ENCODE measurements around the gene RAD51B.

RAD51B gene

DNA sequence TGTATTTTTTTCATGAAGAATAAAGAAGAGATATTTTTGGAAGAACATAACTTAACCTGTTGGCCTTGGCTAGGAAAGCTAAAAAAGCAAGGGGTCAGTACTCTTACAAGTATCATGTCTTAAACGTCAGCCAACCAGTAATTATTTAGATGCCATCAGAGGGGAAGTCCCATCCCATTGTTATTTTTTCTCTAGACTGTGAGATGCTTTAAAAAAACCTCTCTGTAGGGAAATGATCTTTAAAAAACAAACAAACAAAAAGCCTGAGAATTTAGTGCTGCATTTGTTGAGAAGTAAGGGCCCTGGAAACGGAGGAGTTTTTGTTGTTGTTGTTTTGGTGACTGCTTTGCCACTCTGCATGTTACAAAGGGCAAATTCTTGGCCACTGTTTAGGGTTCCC lies 499.2 kb downstream of the RAD51B start:
- Histone ChIP-seq H3K9me3 (peaks cover 5% of the 10 kb centered on the region), H3K4me2 (no peak overlapping the region), H4K20me1 (no peaks in the 10 kb centered on the region), H3K4me3 (no peak overlapping the region), H3K27ac (no peak overlapping the region), H3K27me3 (no peaks in the 10 kb centered on the region), H3K9ac (no peak overlapping the region), H3K4me1 (peaks cover 6% of the 10 kb centered on the region; the same call in 1 of the 2 replicates), H3K36me3 (no peaks in the 10 kb centered on the region)
- no peak for TF ChIP-seq Cebpa-rat (IDR thresholded peaks at IDR 0.05)

- no peak for TF ChIP-seq Cebpa-rat (IDR thresholded peaks at IDR 0.05)
- Histone ChIP-seq H3K36me3 (no peaks in the 10 kb centered on the region), H3K4me2 (no peak overlapping the region), H3K27ac (no peak overlapping the region), H3K4me1 (peaks cover 6% of the 10 kb centered on the region; the same call in 1 of the 2 replicates), H3K9ac (no peak overlapping the region), H3K4me3 (no peak overlapping the region), H4K20me1 (no peaks in the 10 kb centered on the region), H3K9me3 (peaks cover 5% of the 10 kb centered on the region; the same call in 1 of the 2 replicates), H3K27me3 (no peaks in the 10 kb centered on the region)
Measured at GRCh38 chr14:68320495-68320894, 500.9 kb downstream of the RAD51B start.

DNA sequence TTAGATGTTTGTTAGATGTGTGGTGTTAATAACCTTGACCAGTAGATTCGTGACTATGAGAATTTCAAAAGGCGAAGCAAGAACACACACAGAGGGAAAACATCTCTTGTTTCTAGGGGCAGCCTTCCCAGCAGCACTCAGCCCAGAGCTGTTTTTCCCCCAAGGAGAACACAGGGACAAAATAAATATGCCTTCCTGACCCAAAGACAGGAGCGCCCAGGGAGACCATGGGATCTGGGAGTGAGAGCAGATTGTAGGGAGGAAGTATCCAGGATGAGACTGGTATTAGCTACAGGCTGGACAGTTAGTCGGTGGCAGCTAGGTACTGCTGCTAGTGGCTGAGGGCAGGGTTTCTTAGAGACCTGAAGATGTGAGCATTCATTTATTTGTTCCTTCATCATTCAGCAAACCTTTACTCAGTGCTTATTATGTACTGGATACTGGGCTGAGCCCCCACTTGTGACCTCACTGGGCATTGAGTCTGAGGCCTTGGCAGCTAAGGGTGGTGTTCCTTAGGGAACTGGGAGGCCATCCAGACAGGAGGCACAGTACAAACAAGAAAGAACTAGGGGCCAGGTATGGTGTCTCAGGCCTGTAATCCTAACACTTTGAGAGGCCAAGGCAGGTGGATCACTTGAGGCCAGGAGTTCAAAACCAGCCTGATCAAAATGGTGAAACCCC lies 503.5 kb downstream of the RAD51B start:
- H3K4me1 ChIP-seq = peaks cover 16% of the 10 kb centered on the region; the same call in 1 of the 2 replicates
- no peaks in the 10 kb centered on the region for H3K9me3 ChIP-seq
- no peak overlapping the region for H3K4me3 ChIP-seq
- no peak overlapping the region for H3K9ac ChIP-seq
- no peaks in the 10 kb centered on the region for H4K20me1 ChIP-seq
- no peaks in the 10 kb centered on the region for H3K36me3 ChIP-seq
- no peaks in the 10 kb centered on the region for H3K27me3 ChIP-seq
- TF ChIP-seq Cebpa-rat (IDR thresholded peaks at IDR 0.05) = no peak
- no peak overlapping the region for H3K27ac ChIP-seq
- no peak overlapping the region for H3K4me2 ChIP-seq

DNA sequence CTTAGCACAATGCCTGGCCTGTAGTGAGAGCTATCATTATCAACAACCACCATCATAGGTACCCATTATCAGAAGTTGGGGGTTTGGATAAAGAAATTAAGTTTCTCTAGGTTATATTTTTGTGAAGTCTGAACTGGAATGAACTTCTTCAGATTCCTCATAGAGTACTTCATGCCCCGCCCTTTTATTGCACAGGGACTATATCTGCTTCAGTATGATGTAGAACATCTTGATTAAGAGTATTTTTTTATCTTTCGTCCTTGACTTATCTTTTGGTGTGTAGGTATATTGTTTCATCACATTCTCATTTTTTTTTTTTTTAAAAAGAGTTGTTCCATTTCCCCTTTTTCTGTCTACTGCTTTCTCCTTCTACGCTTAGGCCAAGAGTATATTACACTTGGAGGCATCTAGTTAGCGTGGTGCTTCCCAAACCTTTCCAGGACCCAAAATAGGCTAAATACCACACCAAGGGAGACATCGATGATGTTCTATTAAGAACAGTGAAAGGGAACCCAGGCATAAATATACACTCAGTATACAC lies 505.8 kb downstream of the RAD51B start:
- Histone ChIP-seq H3K36me3 (0 out of 2 replicates have a peak, but pooled peaks cover 5% of the 10 kb centered on the region), H3K27me3 (no peaks in the 10 kb centered on the region), H4K20me1 (no peaks in the 10 kb centered on the region), H3K27ac (no peak overlapping the region), H3K4me2 (no peak overlapping the region), H3K9ac (no peak overlapping the region), H3K4me1 (peaks cover 22% of the 10 kb centered on the region; the same call in 1 of the 2 replicates), H3K4me3 (no peak overlapping the region), H3K9me3 (no peaks in the 10 kb centered on the region)
- TF ChIP-seq Cebpa-rat (IDR thresholded peaks at IDR 0.05) = no peak

DNA sequence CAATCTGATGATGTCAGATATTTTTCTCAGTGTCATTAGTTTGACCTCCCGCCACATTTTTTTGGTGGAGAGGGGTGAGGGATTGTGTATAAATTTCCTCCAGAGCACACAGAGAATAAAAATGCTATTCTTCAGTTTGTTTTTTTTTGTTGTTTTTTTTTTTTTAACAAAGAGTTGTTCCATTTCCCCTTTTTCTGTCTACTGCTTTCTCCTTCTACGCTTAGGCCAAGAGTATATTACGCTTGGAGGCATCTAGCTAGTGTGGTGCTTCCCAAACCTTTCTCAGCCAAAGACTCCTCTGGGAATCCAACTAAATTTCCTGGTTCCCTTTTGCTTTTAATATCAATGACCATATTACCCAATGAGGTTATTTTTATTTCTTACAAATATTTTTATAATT lies 507.7 kb downstream of the RAD51B start:
- no peaks in the 10 kb centered on the region for H3K27me3 ChIP-seq
- no peaks in the 10 kb centered on the region for H4K20me1 ChIP-seq
- H3K4me3 ChIP-seq = no peak overlapping the region
- peaks cover 20% of the 10 kb centered on the region; the same call in 1 of the 2 replicates for H3K4me1 ChIP-seq
- H3K9me3 ChIP-seq = no peaks in the 10 kb centered on the region
- peak overlapping the region; percentile 13; the same call in 1 of the 2 replicates for H3K4me2 ChIP-seq
- TF ChIP-seq Cebpa-rat (IDR thresholded peaks at IDR 0.05) = no peak
- H3K27ac ChIP-seq = no peak overlapping the region
- H3K9ac ChIP-seq = no peak overlapping the region
- H3K36me3 ChIP-seq = 0 out of 2 replicates have a peak, but pooled peaks cover 5% of the 10 kb centered on the region

DNA sequence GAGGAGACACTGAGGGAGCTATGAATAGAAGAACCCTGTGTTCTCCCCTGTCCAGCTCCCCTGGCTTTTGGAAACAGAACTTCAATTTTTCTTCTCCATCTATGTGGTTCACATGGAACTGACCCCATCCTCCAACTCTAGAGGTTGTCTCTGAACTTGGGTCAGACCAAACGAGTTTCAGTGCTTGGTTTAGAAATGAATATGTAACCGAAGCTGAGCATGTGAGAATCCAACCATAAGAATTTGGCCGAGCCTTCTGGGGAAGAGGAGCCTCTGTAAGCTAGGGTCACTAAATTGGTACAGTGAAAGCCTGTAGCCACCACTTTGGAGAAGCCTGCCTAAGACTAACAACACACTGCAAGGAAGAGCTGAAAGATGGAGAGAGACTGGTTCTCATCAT lies 508.9 kb downstream of the RAD51B start:
- no peak overlapping the region for H3K4me2 ChIP-seq
- no peak overlapping the region for H3K4me3 ChIP-seq
- 0 out of 2 replicates have a peak, but pooled peaks cover 5% of the 10 kb centered on the region for H3K36me3 ChIP-seq
- H3K9me3 ChIP-seq = no peaks in the 10 kb centered on the region
- TF ChIP-seq Cebpa-rat (IDR thresholded peaks at IDR 0.05) = no peak
- H3K9ac ChIP-seq = no peak overlapping the region
- H3K27ac ChIP-seq = no peak overlapping the region
- H3K27me3 ChIP-seq = no peaks in the 10 kb centered on the region
- H3K4me1 ChIP-seq = peaks cover 32% of the 10 kb centered on the region; the same call in 1 of the 2 replicates
- H4K20me1 ChIP-seq = no peaks in the 10 kb centered on the region

DNA sequence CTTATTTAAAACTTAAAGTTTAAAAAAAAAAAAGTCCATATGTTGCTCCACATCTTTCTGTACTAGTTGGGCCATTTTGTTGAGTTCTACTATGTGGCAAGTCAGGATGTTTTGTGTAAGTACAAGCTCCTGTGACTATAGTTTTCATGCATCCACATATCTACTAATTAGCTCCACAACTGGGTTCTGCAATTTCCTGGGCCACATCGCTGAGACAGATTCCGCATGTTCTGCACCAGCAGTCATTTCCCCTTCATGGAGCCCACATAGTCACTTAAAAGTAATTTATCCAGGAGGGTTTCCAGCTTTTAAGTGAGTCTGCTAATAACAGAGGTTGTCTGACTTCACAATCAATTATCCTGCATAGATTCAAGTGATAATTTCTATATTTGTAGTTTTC lies 511.8 kb downstream of the RAD51B start:
- TF ChIP-seq Cebpa-rat (IDR thresholded peaks at IDR 0.05) = no peak
- H3K4me2 ChIP-seq = no peak overlapping the region
- no peaks in the 10 kb centered on the region for H3K27me3 ChIP-seq
- H3K9me3 ChIP-seq = no peaks in the 10 kb centered on the region
- H4K20me1 ChIP-seq = no peaks in the 10 kb centered on the region
- H3K4me1 ChIP-seq = peaks cover 34% of the 10 kb centered on the region
- H3K27ac ChIP-seq = no peak overlapping the region
- no peak overlapping the region for H3K9ac ChIP-seq
- 0 out of 2 replicates have a peak, but pooled peaks cover 5% of the 10 kb centered on the region for H3K36me3 ChIP-seq
- no peak overlapping the region for H3K4me3 ChIP-seq

DNA sequence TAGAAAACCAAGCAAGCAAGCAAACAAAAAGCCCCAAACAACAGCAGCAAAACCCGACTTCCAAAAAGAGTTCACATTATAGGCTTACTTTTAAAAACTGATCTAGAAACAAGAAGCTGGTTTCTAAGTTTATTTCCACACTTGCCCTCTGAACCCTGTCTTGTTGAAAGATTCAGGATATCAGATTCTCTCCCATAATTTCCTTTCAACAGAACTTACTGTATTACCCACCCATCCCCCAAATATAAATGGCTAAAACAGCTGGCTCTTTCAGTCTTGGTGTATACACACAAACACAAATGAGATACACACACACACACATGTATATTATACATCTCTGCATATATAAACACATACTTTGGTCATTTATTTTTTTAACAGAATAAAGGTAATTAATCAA lies 512.4 kb downstream of the RAD51B start:
- Histone ChIP-seq H3K4me2 (no peak overlapping the region), H3K27me3 (no peaks in the 10 kb centered on the region), H3K4me1 (peaks cover 35% of the 10 kb centered on the region), H3K36me3 (0 out of 2 replicates have a peak, but pooled peaks cover 5% of the 10 kb centered on the region), H3K4me3 (no peak overlapping the region), H4K20me1 (no peaks in the 10 kb centered on the region), H3K27ac (no peak overlapping the region), H3K9me3 (no peaks in the 10 kb centered on the region), H3K9ac (no peak overlapping the region)
- no peak for TF ChIP-seq Cebpa-rat (IDR thresholded peaks at IDR 0.05)

GRCh38 chr14:68333262-68333661 lies 513.7 kb downstream of the RAD51B start:
- H3K4me2 ChIP-seq = no peak overlapping the region

DNA sequence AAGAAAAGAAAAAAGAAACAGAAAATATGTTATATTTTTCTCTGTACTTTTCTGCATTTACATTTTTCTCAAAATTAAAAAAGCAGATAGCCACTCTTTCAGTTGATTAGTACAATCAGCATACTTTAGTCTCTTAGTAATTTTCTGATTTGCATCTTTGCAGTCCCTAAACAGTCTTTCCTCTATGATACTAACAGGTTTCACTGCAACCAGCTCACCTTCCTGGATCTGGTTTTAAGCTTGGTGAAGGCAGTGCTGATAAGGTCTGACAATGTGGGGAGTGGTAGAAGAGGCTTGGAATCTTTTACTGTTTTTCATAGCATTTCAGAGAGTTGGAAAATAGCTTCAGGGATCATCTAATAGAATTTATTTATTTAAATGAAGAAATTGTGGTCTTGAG lies 515.7 kb downstream of the RAD51B start:
- Histone ChIP-seq H3K4me1 (peaks cover 43% of the 10 kb centered on the region), H3K4me3 (no peak overlapping the region), H3K27ac (no peak overlapping the region), H3K9me3 (peaks cover 4% of the 10 kb centered on the region), H4K20me1 (no peaks in the 10 kb centered on the region), H3K9ac (no peak overlapping the region), H3K27me3 (no peaks in the 10 kb centered on the region), H3K4me2 (no peak overlapping the region), H3K36me3 (no peaks in the 10 kb centered on the region)
- no peak for TF ChIP-seq Cebpa-rat (IDR thresholded peaks at IDR 0.05)

More at GRCh38 chr14:68333262-68333661, 513.7 kb downstream of the RAD51B start:
- Histone ChIP-seq H3K27me3 (no peaks in the 10 kb centered on the region), H3K27ac (no peak overlapping the region), H3K36me3 (0 out of 2 replicates have a peak, but pooled peaks cover 5% of the 10 kb centered on the region), H3K4me3 (no peak overlapping the region), H4K20me1 (no peaks in the 10 kb centered on the region), H3K9ac (no peak overlapping the region), H3K4me1 (peaks cover 43% of the 10 kb centered on the region), H3K9me3 (no peaks in the 10 kb centered on the region)
- no peak for TF ChIP-seq Cebpa-rat (IDR thresholded peaks at IDR 0.05)
